HEK293 (cell line): Measurements from ENCODE around the gene RHBDF1.

ENCODE experiments used
- EGR2 ChIP-seq: fragments of 450-650 bp; formaldehyde crosslinking; IDR thresholded peaks from 2 replicates; pipeline ENCODE4 v1.5.1; 2016; ENCODE audit warnings: low read depth, missing biosample characterization, missing genetic modification characterization
- HOXD13 ChIP-seq: sonication (generic); formaldehyde crosslinking; IDR thresholded peaks from 2 replicates; pipeline ENCODE4 v1.8.0; 2022; ENCODE audit warnings: missing genetic modification reagents, borderline replicate concordance
- KLF9 ChIP-seq: fragments of 450-650 bp; formaldehyde crosslinking; IDR thresholded peaks from 2 replicates; pipeline ENCODE4 v1.5.1; 2016; ENCODE audit warnings: missing biosample characterization, missing genetic modification characterization, low read depth
- MZF1 ChIP-seq: fragments of 450-650 bp; formaldehyde crosslinking; IDR thresholded peaks from 2 replicates; pipeline ENCODE4 v1.5.1; 2017; ENCODE audit warnings: missing biosample characterization, missing genetic modification characterization, borderline replicate concordance
- REST ChIP-seq: fragments of 450-650 bp; formaldehyde crosslinking; IDR thresholded peaks from 2 replicates; pipeline ENCODE4 v1.5.1; 2016; ENCODE audit warnings: missing biosample characterization, missing genetic modification characterization
- SCRT2 ChIP-seq: fragments of 450-650 bp; formaldehyde crosslinking; IDR thresholded peaks from 2 replicates; pipeline ENCODE4 v1.5.1; 2016; ENCODE audit warnings: missing biosample characterization, missing genetic modification characterization
- SP2 ChIP-seq: fragments of 450-650 bp; formaldehyde crosslinking; IDR thresholded peaks from 2 replicates; pipeline ENCODE4 v1.5.1; 2016; ENCODE audit warnings: missing biosample characterization, missing genetic modification characterization
- SP7 ChIP-seq: fragments of 450-650 bp; formaldehyde crosslinking; IDR thresholded peaks from 2 replicates; pipeline ENCODE4 v1.5.1; 2016; ENCODE audit warnings: missing biosample characterization, missing genetic modification characterization
- TRIM28 ChIP-seq: IDR thresholded peaks from 2 replicates; pipeline ENCODE4 v1.6.1; 2011; ENCODE audit warnings: low read length, control low read depth, borderline replicate concordance
- ZBTB11 ChIP-seq: fragments of 450-650 bp; formaldehyde crosslinking; conservative IDR thresholded peaks from 2 replicates; pipeline ENCODE4 v1.5.1; 2016; ENCODE audit warnings: low read depth, missing biosample characterization, missing genetic modification characterization
- ZBTB20 ChIP-seq: fragments of 450-650 bp; formaldehyde crosslinking; IDR thresholded peaks from 2 replicates; pipeline ENCODE4 v1.5.1; 2016; ENCODE audit warnings: missing biosample characterization, missing genetic modification characterization
- ZBTB7A ChIP-seq: fragments of 450-650 bp; formaldehyde crosslinking; IDR thresholded peaks from 2 replicates; pipeline ENCODE4 v1.5.1; 2016; ENCODE audit warnings: low read depth, missing biosample characterization, missing genetic modification characterization
- ZNF169 ChIP-seq: fragments of 450-650 bp; formaldehyde crosslinking; IDR thresholded peaks from 2 replicates; pipeline ENCODE4 v1.5.1; 2016; ENCODE audit warnings: missing biosample characterization, missing genetic modification characterization
- ZNF184 ChIP-seq: fragments of 450-650 bp; IDR thresholded peaks from 2 replicates; pipeline ENCODE4 v1.5.1; 2018; ENCODE audit warnings: missing biosample characterization, mild to moderate bottlenecking, missing genetic modification characterization
- ZNF223 ChIP-seq: fragments of 450-650 bp; formaldehyde crosslinking; IDR thresholded peaks from 2 replicates; pipeline ENCODE4 v1.5.1; 2016; ENCODE audit warnings: missing biosample characterization, missing genetic modification characterization
- ZNF248 ChIP-seq: fragments of 450-650 bp; formaldehyde crosslinking; IDR thresholded peaks from 2 replicates; pipeline ENCODE4 v1.5.1; 2017; ENCODE audit warnings: missing biosample characterization, missing genetic modification characterization
- ZNF350 ChIP-seq: fragments of 450-650 bp; formaldehyde crosslinking; IDR thresholded peaks from 2 replicates; pipeline ENCODE4 v1.5.0; 2017; ENCODE audit warnings: missing biosample characterization, mild to moderate bottlenecking, missing genetic modification characterization
- ZNF560 ChIP-seq: fragments of 450-650 bp; formaldehyde crosslinking; IDR thresholded peaks from 2 replicates; pipeline ENCODE4 v1.5.1; 2017; ENCODE audit warnings: missing biosample characterization, missing genetic modification characterization, borderline replicate concordance
- ZNF600 ChIP-seq: fragments of 450-650 bp; formaldehyde crosslinking; IDR thresholded peaks from 2 replicates; pipeline ENCODE4 v1.5.1; 2016; ENCODE audit warnings: missing biosample characterization, missing genetic modification characterization
- ZNF621 ChIP-seq: fragments of 450-650 bp; formaldehyde crosslinking; IDR thresholded peaks from 2 replicates; pipeline ENCODE4 v1.5.1; 2017; ENCODE audit warnings: missing biosample characterization, missing genetic modification characterization
- ZNF654 ChIP-seq: fragments of 450-650 bp; formaldehyde crosslinking; IDR thresholded peaks from 2 replicates; pipeline ENCODE4 v1.5.1; 2016; ENCODE audit warnings: low read depth, missing biosample characterization, missing genetic modification characterization
- ZNF660 ChIP-seq: fragments of 450-650 bp; IDR thresholded peaks from 2 replicates; pipeline ENCODE4 v1.5.1; 2018; ENCODE audit warnings: missing biosample characterization, mild to moderate bottlenecking, missing genetic modification characterization
- ZNF768 ChIP-seq: fragments of 450-650 bp; formaldehyde crosslinking; IDR thresholded peaks from 2 replicates; pipeline ENCODE4 v1.5.1; 2018; ENCODE audit warnings: missing biosample characterization, mild to moderate bottlenecking, missing genetic modification characterization
- ZNF791 ChIP-seq: fragments of 450-650 bp; formaldehyde crosslinking; IDR thresholded peaks from 2 replicates; pipeline ENCODE4 v1.5.1; 2016; ENCODE audit warnings: missing biosample characterization, missing genetic modification characterization
- ZSCAN16 ChIP-seq: fragments of 450-650 bp; formaldehyde crosslinking; IDR thresholded peaks from 2 replicates; pipeline ENCODE4 v1.5.1; 2016; ENCODE audit warnings: missing biosample characterization, missing genetic modification characterization
- TF ChIP-seq, protein P1 (sequence below): fragments of 450-650 bp; formaldehyde crosslinking; IDR thresholded peaks from 2 replicates; pipeline ENCODE4 v1.5.1; 2017; ENCODE audit warnings: missing biosample characterization, missing genetic modification characterization
- TF ChIP-seq, protein P2 (sequence below): sonication (generic); formaldehyde crosslinking; IDR thresholded peaks from 2 replicates; pipeline ENCODE4 v1.8.1; 2022; ENCODE audit warnings: mild to moderate bottlenecking, moderate library complexity, missing genetic modification reagents
- TF ChIP-seq, protein P3 (sequence below): fragments of 450-650 bp; formaldehyde crosslinking; IDR thresholded peaks from 2 replicates; pipeline ENCODE4 v1.5.1; 2016; ENCODE audit warnings: missing biosample characterization, missing genetic modification characterization
- TF ChIP-seq, protein P4 (sequence below): fragments of 450-650 bp; formaldehyde crosslinking; IDR thresholded peaks from 2 replicates; pipeline ENCODE4 v1.5.1; 2016; ENCODE audit warnings: missing biosample characterization, missing genetic modification characterization

Gene RHBDF1

DNA sequence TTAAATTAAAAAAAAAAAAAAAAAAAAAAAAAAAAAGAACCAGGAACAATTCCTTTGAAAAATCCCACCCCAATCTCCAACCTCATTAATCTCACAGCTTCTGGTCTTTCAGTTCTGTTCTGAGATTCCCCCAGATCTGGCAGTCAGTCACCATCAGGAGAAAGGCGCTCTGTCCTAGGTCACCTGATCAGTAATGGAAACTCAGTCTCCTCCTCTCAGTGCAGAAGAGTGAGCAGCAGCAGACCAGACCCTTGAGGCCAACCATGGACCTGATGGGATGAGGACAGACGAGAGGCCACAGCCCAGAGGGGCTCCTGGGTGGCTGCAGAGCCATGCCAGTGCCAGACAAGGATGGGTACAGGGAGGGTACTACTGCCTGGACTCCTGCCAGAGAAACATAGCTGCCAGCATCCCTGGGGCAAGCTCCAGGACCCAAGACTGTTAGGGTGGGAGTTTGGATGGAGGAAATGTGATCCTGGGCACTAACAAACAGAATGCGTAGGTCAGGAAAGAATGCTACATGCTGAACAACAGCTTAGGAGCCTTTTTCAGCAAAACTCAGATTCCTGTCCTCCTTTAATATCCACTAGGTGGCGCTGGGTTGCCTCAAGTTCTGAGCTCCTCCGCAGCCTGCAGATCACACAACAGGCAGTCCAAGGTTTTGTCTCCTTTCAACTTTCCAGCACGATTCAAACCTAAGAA, 34.3 kb upstream of the RHBDF1 start (continued):
- TF ChIP-seq ZSCAN16 (tag by site-specific recombination) (no peak), HOXD13 (CRISPR knock-in tag) (no peak), MZF1 (tag by site-specific recombination) (no peak), KLF9 (tag by site-specific recombination) (no peak), ZNF600 (tag by site-specific recombination) (peak; percentile 91), EGR2 (tag by site-specific recombination) (no peak), ZNF791 (tag by site-specific recombination) (no peak), SP2 (tag by site-specific recombination) (no peak), ZNF350 (tag by site-specific recombination) (no peak), TRIM28 (no peak), ZNF621 (tag by site-specific recombination) (no peak), ZNF660 (tag by site-specific recombination) (peak; percentile 27; the same call in 1 of the 2 replicates), ZBTB7A (tag by site-specific recombination) (no peak), ZNF184 (tag by site-specific recombination) (no peak), ZNF560 (tag by site-specific recombination) (no peak), ZBTB11 (tag by site-specific recombination) (no peak), ZNF169 (tag by site-specific recombination) (no peak), ZNF654 (peak; percentile 91), SP7 (peak; percentile 22; the same call in 1 of the 2 replicates), SCRT2 (tag by site-specific recombination) (peak; percentile 68), ZNF768 (tag by site-specific recombination) (no peak), ZNF223 (tag by site-specific recombination) (no peak), ZBTB20 (peak; percentile 45; the same call in 1 of the 2 replicates), REST (tag by site-specific recombination) (no peak), ZNF248 (no peak)
- TF ChIP-seq, protein P1, sequence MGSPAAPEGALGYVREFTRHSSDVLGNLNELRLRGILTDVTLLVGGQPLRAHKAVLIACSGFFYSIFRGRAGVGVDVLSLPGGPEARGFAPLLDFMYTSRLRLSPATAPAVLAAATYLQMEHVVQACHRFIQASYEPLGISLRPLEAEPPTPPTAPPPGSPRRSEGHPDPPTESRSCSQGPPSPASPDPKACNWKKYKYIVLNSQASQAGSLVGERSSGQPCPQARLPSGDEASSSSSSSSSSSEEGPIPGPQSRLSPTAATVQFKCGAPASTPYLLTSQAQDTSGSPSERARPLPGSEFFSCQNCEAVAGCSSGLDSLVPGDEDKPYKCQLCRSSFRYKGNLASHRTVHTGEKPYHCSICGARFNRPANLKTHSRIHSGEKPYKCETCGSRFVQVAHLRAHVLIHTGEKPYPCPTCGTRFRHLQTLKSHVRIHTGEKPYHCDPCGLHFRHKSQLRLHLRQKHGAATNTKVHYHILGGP: no peak
- TF ChIP-seq, protein P2, sequence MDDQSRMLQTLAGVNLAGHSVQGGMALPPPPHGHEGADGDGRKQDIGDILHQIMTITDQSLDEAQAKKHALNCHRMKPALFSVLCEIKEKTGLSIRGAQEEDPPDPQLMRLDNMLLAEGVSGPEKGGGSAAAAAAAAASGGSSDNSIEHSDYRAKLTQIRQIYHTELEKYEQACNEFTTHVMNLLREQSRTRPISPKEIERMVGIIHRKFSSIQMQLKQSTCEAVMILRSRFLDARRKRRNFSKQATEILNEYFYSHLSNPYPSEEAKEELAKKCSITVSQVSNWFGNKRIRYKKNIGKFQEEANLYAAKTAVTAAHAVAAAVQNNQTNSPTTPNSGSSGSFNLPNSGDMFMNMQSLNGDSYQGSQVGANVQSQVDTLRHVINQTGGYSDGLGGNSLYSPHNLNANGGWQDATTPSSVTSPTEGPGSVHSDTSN: no peak
- TF ChIP-seq, protein P3, sequence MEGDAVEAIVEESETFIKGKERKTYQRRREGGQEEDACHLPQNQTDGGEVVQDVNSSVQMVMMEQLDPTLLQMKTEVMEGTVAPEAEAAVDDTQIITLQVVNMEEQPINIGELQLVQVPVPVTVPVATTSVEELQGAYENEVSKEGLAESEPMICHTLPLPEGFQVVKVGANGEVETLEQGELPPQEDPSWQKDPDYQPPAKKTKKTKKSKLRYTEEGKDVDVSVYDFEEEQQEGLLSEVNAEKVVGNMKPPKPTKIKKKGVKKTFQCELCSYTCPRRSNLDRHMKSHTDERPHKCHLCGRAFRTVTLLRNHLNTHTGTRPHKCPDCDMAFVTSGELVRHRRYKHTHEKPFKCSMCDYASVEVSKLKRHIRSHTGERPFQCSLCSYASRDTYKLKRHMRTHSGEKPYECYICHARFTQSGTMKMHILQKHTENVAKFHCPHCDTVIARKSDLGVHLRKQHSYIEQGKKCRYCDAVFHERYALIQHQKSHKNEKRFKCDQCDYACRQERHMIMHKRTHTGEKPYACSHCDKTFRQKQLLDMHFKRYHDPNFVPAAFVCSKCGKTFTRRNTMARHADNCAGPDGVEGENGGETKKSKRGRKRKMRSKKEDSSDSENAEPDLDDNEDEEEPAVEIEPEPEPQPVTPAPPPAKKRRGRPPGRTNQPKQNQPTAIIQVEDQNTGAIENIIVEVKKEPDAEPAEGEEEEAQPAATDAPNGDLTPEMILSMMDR (tag by site-specific recombination): peak; percentile 75
- TF ChIP-seq, protein P4, sequence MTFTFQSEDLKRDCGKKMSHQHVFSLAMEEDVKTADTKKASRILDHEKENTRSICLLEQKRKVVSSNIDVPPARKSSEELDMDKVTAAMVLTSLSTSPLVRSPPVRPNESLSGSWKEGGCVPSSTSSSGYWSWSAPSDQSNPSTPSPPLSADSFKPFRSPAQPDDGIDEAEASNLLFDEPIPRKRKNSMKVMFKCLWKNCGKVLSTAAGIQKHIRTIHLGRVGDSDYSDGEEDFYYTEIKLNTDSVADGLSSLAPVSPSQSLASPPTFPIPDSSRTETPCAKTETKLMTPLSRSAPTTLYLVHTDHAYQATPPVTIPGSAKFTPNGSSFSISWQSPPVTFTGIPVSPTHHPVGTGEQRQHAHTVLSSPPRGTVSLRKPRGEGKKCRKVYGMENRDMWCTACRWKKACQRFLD: no peak
